ENCODE measurements around the gene ACSM3. TPM values are rescaled to one million over a fixed set of nuclear protein-coding genes. Genes with fewer than 3 reads are reported as not detected.
"Not testable (repeated sequence)": the region's sequence is repeated elsewhere in the genome, so short reads cannot be mapped to it uniquely, and the experiment has no call there.

Gene ACSM3
- total RNA-seq, 6 experiments from 2014 or later: 0.12 to 0.48 (median 0.21) TPM; not detected in 1

GRCh38 chr16:20749474-20749873 lies 14.3 kb upstream of the ACSM3 start:
- H3K27ac Mint-ChIP-seq: no peak overlapping the region
- no peaks in the 10 kb centered on the region for H3K36me3 Mint-ChIP-seq (ENCODE audit: low read depth)
- no peak for TF ChIP-seq CTCF (IDR thresholded peaks at IDR 0.05)
- H3K9me3 Mint-ChIP-seq: no peaks in the 10 kb centered on the region
- no peaks in the 10 kb centered on the region for H3K4me1 Mint-ChIP-seq (ENCODE audit: low read depth)
- no peak overlapping the region for H3K4me3 Mint-ChIP-seq
- peaks cover 6% of the 10 kb centered on the region; the same call in 1 of the 2 replicates for H3K27me3 Mint-ChIP-seq (ENCODE audit: insufficient read depth)
- DNase-seq: no peak

GRCh38 chr16:20750558-20750957 lies 13.3 kb upstream of the ACSM3 start:
- H3K4me3 Mint-ChIP-seq: no peak overlapping the region
- H3K27ac Mint-ChIP-seq: no peak overlapping the region
- no peak for TF ChIP-seq CTCF (IDR thresholded peaks at IDR 0.05)
- H3K4me1 Mint-ChIP-seq (ENCODE audit: low read depth): no peaks in the 10 kb centered on the region
- H3K9me3 Mint-ChIP-seq: no peaks in the 10 kb centered on the region
- no peak for DNase-seq
- H3K36me3 Mint-ChIP-seq (ENCODE audit: low read depth): no peaks in the 10 kb centered on the region
- peaks cover 6% of the 10 kb centered on the region; the same call in 1 of the 2 replicates for H3K27me3 Mint-ChIP-seq (ENCODE audit: insufficient read depth)

- H3K36me3 Mint-ChIP-seq (ENCODE audit: low read depth): no peaks in the 10 kb centered on the region
- DNase-seq: no peak
- H3K9me3 Mint-ChIP-seq: no peaks in the 10 kb centered on the region
- peaks cover 6% of the 10 kb centered on the region; the same call in 1 of the 2 replicates for H3K27me3 Mint-ChIP-seq (ENCODE audit: insufficient read depth)
- H3K27ac Mint-ChIP-seq: no peak overlapping the region
- H3K4me1 Mint-ChIP-seq (ENCODE audit: low read depth): no peaks in the 10 kb centered on the region
- no peak overlapping the region for H3K4me3 Mint-ChIP-seq
- no peak for TF ChIP-seq CTCF (IDR thresholded peaks at IDR 0.05)
Measured at GRCh38 chr16:20753727-20754126, 10.1 kb upstream of the ACSM3 start.

GRCh38 chr16:20755238-20755637 lies 8.6 kb upstream of the ACSM3 start:
- Mint-ChIP-seq H3K27me3 (ENCODE audit: insufficient read depth) (peaks cover 10% of the 10 kb centered on the region; the same call in 1 of the 2 replicates), H3K27ac (no peak overlapping the region), H3K4me3 (no peak overlapping the region), H3K9me3 (no peaks in the 10 kb centered on the region), H3K36me3 (ENCODE audit: low read depth) (no peaks in the 10 kb centered on the region), H3K4me1 (ENCODE audit: low read depth) (no peaks in the 10 kb centered on the region)
- no peak for DNase-seq
- TF ChIP-seq CTCF (IDR thresholded peaks at IDR 0.05): no peak

- H3K27ac Mint-ChIP-seq; H3K4me3 Mint-ChIP-seq; H3K36me3 Mint-ChIP-seq (ENCODE audit: low read depth): not testable (repeated sequence)
Measured at GRCh38 chr16:20755799-20756198, 8.0 kb upstream of the ACSM3 start.

GRCh38 chr16:20760346-20760745 lies 3.5 kb upstream of the ACSM3 start:
- Mint-ChIP-seq H3K27ac (no peak overlapping the region), H3K9me3 (no peaks in the 10 kb centered on the region), H3K36me3 (ENCODE audit: low read depth) (no peaks in the 10 kb centered on the region), H3K27me3 (ENCODE audit: insufficient read depth) (peaks cover 10% of the 10 kb centered on the region; the same call in 1 of the 2 replicates), H3K4me3 (no peak overlapping the region), H3K4me1 (ENCODE audit: low read depth) (peaks cover 13% of the 10 kb centered on the region)
- no peak for TF ChIP-seq CTCF (IDR thresholded peaks at IDR 0.05)
- DNase-seq: no peak

More at GRCh38 chr16:20755799-20756198, 8.0 kb upstream of the ACSM3 start:
- H3K9me3 Mint-ChIP-seq; H3K4me1 Mint-ChIP-seq (ENCODE audit: low read depth); DNase-seq; H3K27me3 Mint-ChIP-seq (ENCODE audit: insufficient read depth): not testable (repeated sequence)

Data from HFFc6 (cell line).